Umbilical cord (tissue), 2 donors: ENCODE measurements around the gene ICAM2. TPM values are rescaled to one million over a fixed set of nuclear protein-coding genes. Genes with fewer than 3 reads are reported as not detected.
"Not testable (repeated sequence)": the region's sequence is repeated elsewhere in the genome, so short reads cannot be mapped to it uniquely, and the experiment has no call there.

Experiments used
- DNase-seq: peaks from one replicate; pipeline ENCODE4 v3.0.0-alpha.2; 2015; ENCODE audit warnings: low spot score
- total RNA-seq: library from RNA; depleted of rRNA; stranded (reverse); fragments of >200 nt; gene quantifications from one replicate; pipeline ENCODE4 v1.2.3, GENCODE V29; 2014; ENCODE audit warnings: low replicate concordance; ENCODE audit not compliant: insufficient read depth

Gene ICAM2
- total RNA-seq, 1 donor from 2014 or later, result 7.2 TPM

GRCh38 chr17:64042700-64043485, 22.5 kb upstream of the ICAM2 start:
- no peak for DNase-seq

GRCh38 chr17:64041912-64042311, 21.5 kb upstream of the ICAM2 start:
- no peak for DNase-seq

GRCh38 chr17:64040206-64040605, 19.8 kb upstream of the ICAM2 start:
- no peak for DNase-seq

- no peak for DNase-seq
These were observed 18.6 kb upstream of the ICAM2 start for GRCh38 chr17:64039106-64039400.

- no peak for DNase-seq
These were observed 18.1 kb upstream of the ICAM2 start for GRCh38 chr17:64038331-64039105.

- DNase-seq, result no peak
These were observed 17.4 kb upstream of the ICAM2 start for GRCh38 chr17:64037802-64038201.

GRCh38 chr17:64037180-64037579, 16.7 kb upstream of the ICAM2 start:
- DNase-seq, result no peak

GRCh38 chr17:64036198-64036922, 15.9 kb upstream of the ICAM2 start:
- DNase-seq, result no peak

- DNase-seq, result no peak
These were observed 11.6 kb upstream of the ICAM2 start for GRCh38 chr17:64032081-64032480.

- peak; percentile 59 for DNase-seq
These were observed 8.5 kb upstream of the ICAM2 start for GRCh38 chr17:64028874-64029464.

- DNase-seq, result peak; percentile 63
These were observed 5.4 kb upstream of the ICAM2 start for GRCh38 chr17:64025732-64026294.

- DNase-seq, result peak; percentile 14
These were observed 4.6 kb upstream of the ICAM2 start for GRCh38 chr17:64024781-64025731.

GRCh38 chr17:64024215-64024654, 3.8 kb upstream of the ICAM2 start:
- peak; percentile 42 for DNase-seq

- DNase-seq, result no peak
These were observed 2.2 kb upstream of the ICAM2 start for GRCh38 chr17:64022611-64023063.

- DNase-seq, result not testable (repeated sequence)
These were observed 877 bp downstream of the ICAM2 start for GRCh38 chr17:64019551-64019961.

- DNase-seq, result no peak
These were observed 3.0 kb downstream of the ICAM2 start for GRCh38 chr17:64017381-64017980.

- DNase-seq, result no peak
These were observed 3.5 kb downstream of the ICAM2 start for GRCh38 chr17:64016974-64017373.

GRCh38 chr17:64016231-64016784, 4.1 kb downstream of the ICAM2 start:
- no peak for DNase-seq

- no peak for DNase-seq
These were observed 5.0 kb downstream of the ICAM2 start for GRCh38 chr17:64015447-64015846.
